Neutrophil (primary cell): ENCODE measurements around the gene GMFB.

Experiments
- H3K27ac ChIP-seq: fragments of 200-600 bp; sonication (generic); 2 replicates; pipeline ENCODE4 v1.5.1; 2016; ENCODE audit warnings: mild to moderate bottlenecking, moderate library complexity
- H3K27me3 ChIP-seq: fragments of 200-600 bp; sonication (generic); 2 replicates; pipeline ENCODE4 v1.6.0; 2016; ENCODE audit warnings: mild to moderate bottlenecking
- H3K36me3 ChIP-seq: fragments of 200-600 bp; sonication (generic); 2 replicates; pipeline ENCODE4 v1.5.1; 2017
- H3K4me1 ChIP-seq, 2 experiments: fragments of 200-600 bp in 1 of 2; sonication (generic) in 1 of 2; 1 replicate in 1 of 2; 2 replicates in 1 of 2; pipeline versions ENCODE4 v1.5.1 to v1.6.1; 2013 to 2016; ENCODE audit warnings: low read depth in 1 of 2, low read length in 1 of 2, mild to moderate bottlenecking in 1 of 2, moderate library complexity in 1 of 2; ENCODE audit not compliant: control insufficient read depth in 1 of 2, insufficient read depth in 1 of 2
- H3K4me3 ChIP-seq, 2 experiments: fragments of 200-600 bp in 1 of 2; sonication (generic) in 1 of 2; 1 replicate in 1 of 2; 2 replicates in 1 of 2; pipeline ENCODE4 v1.5.1; 2013 to 2016; ENCODE audit warnings: low read depth in 1 of 2, low read length in 1 of 2, mild to moderate bottlenecking in 1 of 2, moderate library complexity in 1 of 2
- H3K9me3 ChIP-seq: fragments of 200-600 bp; sonication (generic); 2 replicates; pipeline ENCODE4 v1.5.1; 2016
- TF ChIP-seq, protein P1 (sequence below): fragments of 200-600 bp; sonication (generic); IDR thresholded peaks from 2 replicates; pipeline ENCODE4 v1.5.1; 2016; ENCODE audit warnings: antibody characterized with exemption

Gene GMFB

DNA sequence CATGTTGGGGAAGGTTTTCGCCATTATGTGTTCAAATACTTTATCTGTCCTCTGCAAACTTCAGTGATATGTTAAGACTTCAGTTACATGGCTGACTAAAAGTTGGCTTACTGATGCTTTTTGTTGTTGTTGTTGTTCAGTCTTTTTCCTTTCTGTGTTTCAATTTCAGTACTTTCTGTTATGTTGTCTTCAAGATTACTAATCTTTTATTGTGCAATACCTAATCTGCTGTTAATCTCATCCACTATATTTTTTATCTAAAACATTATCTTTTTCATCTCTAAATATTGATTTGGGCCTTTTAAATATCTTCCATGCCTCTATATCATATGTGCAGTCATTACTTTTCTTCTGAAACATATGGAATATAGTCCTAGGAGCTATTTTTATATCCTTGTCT, 27.9 kb upstream of the GMFB start:
- no peak overlapping the region for H3K27ac ChIP-seq
- no peaks in the 10 kb centered on the region for H3K4me1 ChIP-seq
- TF ChIP-seq, protein P1, sequence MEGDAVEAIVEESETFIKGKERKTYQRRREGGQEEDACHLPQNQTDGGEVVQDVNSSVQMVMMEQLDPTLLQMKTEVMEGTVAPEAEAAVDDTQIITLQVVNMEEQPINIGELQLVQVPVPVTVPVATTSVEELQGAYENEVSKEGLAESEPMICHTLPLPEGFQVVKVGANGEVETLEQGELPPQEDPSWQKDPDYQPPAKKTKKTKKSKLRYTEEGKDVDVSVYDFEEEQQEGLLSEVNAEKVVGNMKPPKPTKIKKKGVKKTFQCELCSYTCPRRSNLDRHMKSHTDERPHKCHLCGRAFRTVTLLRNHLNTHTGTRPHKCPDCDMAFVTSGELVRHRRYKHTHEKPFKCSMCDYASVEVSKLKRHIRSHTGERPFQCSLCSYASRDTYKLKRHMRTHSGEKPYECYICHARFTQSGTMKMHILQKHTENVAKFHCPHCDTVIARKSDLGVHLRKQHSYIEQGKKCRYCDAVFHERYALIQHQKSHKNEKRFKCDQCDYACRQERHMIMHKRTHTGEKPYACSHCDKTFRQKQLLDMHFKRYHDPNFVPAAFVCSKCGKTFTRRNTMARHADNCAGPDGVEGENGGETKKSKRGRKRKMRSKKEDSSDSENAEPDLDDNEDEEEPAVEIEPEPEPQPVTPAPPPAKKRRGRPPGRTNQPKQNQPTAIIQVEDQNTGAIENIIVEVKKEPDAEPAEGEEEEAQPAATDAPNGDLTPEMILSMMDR, result no peak
- no peaks in the 10 kb centered on the region for H3K36me3 ChIP-seq
- no peaks in the 10 kb centered on the region for H3K9me3 ChIP-seq
- H3K27me3 ChIP-seq, result no peaks in the 10 kb centered on the region
- H3K4me3 ChIP-seq, result no peak overlapping the region

DNA sequence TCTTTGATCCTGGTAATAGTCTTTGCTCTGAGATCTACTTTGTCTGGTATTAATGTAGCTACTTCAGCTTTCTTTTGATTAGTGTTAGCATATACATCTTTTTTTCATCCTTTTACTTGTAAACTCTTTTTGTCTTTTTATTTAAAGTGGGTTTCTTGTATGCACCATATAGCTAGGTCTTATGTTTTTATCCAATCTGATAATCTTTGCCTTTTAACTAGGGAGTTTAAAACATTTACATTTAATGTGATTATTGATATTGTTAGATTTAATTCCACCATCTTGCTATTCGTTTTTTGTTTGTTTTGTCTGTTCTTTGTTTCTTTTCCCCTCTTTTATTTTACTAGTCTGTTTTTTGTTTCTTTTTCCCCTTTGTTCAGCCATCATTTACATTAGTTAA, 26.9 kb upstream of the GMFB start:
- peaks cover 4% of the 10 kb centered on the region in 2 experiments for H3K4me1 ChIP-seq
- TF ChIP-seq, protein P1, result no peak
- no peaks in the 10 kb centered on the region for H3K9me3 ChIP-seq
- no peak overlapping the region for H3K4me3 ChIP-seq
- no peak overlapping the region for H3K27ac ChIP-seq
- no peaks in the 10 kb centered on the region for H3K27me3 ChIP-seq
- no peaks in the 10 kb centered on the region for H3K36me3 ChIP-seq

DNA sequence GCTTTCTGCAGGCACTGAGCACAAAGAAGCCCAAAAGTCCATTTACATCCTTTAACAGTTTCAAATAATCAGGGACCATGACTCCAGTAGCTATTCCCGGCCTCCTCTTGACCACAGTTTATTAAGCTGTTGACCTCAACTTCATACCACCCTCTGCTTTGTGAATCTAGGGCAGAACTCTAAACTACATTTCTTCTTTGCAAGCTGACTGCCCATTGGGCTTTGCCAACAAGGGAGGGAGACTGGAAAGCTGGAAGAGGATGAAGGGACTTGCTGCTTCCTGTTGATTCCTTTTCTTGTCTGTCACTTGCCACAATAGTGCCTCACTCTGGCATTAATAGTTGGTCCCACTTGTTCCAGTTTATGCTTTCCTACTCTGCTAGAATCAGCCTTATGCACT, 23.6 kb upstream of the GMFB start:
- Histone ChIP-seq H3K4me1 (peaks cover 16 to 17% of the 10 kb centered on the region in 2 experiments), H3K36me3 (no peaks in the 10 kb centered on the region), H3K4me3 (no peak overlapping the region), H3K27me3 (peaks cover 13% of the 10 kb centered on the region), H3K27ac (no peak overlapping the region), H3K9me3 (no peaks in the 10 kb centered on the region)
- TF ChIP-seq, protein P1, result no peak

DNA sequence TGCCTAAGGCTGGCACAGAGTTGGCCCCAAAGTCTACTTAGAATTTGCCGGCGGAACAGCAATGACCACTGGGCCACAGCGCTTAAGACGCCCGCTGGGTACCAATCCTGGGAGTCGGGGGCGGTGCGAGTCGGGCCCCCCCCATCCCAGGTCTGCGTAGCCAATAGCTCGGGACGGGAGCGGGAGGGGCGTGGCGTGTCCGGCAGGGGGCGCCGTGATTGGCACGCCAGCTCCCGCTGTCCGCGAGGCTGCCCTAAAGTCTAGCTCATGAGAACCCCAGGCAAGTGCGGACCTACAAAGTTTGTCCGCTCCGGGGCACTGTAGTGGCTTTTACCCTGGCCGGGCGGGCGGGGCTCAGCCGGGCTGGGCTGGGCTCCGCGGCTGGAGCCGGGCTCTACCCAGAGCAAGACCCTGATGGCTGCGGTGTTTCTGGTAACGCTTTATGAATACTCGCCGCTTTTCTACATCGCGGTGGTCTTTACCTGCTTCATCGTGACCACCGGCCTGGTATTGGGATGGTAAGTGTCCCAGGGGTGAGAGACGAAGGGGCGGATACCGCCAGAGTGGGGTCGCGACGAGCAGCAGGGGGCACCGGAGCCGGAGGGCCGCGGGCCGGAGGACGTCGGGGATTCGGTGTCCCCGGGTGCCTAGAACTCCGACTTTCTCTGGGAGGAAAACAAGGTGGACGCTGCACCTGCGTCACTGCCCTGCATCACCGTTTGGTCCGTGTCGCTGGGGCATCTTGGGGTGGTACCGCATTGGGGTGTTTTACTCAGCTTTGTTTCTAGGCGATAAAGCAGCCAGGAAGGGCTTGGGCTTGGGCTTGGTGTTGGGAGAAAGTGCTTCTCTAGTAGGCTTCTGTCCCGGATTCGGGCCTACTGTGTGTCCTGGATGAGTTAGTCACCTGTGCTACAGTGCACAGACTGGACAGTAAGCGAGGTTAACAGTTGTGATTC, 21.0 kb upstream of the GMFB start, which contains the start of gene CGRRF1:
CGRRF1 (plus strand) TSS at position 361 of the 956 bp plus-strand sequence; CDS start at position 415, 54 bp downstream.
- no peaks in the 10 kb centered on the region for H3K36me3 ChIP-seq
- peak within 1 kb of the TSS; percentile 78 for H3K27ac ChIP-seq
- peaks cover 13% of the 10 kb centered on the region for H3K27me3 ChIP-seq
- no peaks in the 10 kb centered on the region for H3K9me3 ChIP-seq
- TF ChIP-seq, protein P1, result peak; percentile 79
- peaks cover 16 to 17% of the 10 kb centered on the region in 2 experiments for H3K4me1 ChIP-seq
- peak within 1 kb of the TSS; percentile 75 to 88 for H3K4me3 ChIP-seq

DNA sequence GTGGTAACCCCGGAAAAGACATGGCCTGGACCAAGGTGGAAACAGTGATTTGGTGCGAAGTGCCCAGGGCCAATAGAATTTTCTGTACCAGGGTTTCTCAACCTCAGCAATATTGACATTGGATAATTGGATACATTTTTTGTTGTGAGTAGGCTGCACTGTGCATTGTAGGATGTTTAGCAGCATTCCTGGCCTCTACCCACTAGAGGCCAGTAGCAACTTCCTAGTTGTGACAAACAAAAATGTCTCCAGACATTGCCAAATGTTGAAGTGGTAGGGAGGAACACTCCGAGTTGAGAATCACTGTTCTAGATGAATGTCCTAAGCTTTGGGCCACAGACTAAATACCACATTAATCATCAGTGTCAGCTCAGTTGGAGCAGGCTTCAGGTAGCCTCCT, 14.7 kb upstream of the GMFB start:
- Histone ChIP-seq H3K27ac (no peak overlapping the region), H3K4me1 (peaks cover 4 to 5% of the 10 kb centered on the region in 2 experiments), H3K27me3 (peaks cover 7% of the 10 kb centered on the region), H3K36me3 (no peaks in the 10 kb centered on the region), H3K9me3 (no peaks in the 10 kb centered on the region), H3K4me3 (no peak overlapping the region)
- TF ChIP-seq, protein P1, result no peak
